IMR-90 (cell line): ENCODE data around the gene ACOXL. TPM values are rescaled to one million over a fixed set of nuclear protein-coding genes. Genes with fewer than 3 reads are reported as not detected.

Experiments
- ATAC-seq: fragments of 200-7000 bp; cut with Tn5 transposase; 2 replicates; pipeline ENCODE4 v1.9.1; 2020; ENCODE audit warnings: low read depth, mild to moderate bottlenecking, moderate library complexity
- BruUV-seq: library from RNA; stranded (reverse); fragments of 400-500 nt; replicated peaks from 2 replicates; lab custom pipeline; 2021; lab: Mats Ljungman, UMichigan
- CTCF ChIA-PET: fragments of 300-600 bp; formaldehyde crosslinking; extraction: SDS; loops from one replicate; lab custom pipeline; 2021; ENCODE audit warnings: antibody characterized with exemption; lab: Yijun Ruan, JAX
- POLR2A ChIA-PET: fragments of 300-600 bp; sonication (Branson Sonifier 250); formaldehyde crosslinking; loops from one replicate; lab custom pipeline; 2022; ENCODE audit warnings: antibody characterized with exemption; ENCODE audit not compliant: unreplicated experiment; lab: Charles Lee
- DNase-seq: peaks from one replicate; pipeline ENCODE4 v3.0.0; 2013
- H2AFZ ChIP-seq: replicated peaks from 2 replicates; pipeline ENCODE3; 2013; ENCODE audit warnings: low read length, mild to moderate bottlenecking; ENCODE audit not compliant: poor library complexity
- H2AK5ac ChIP-seq: 2 replicates; pipeline ENCODE4 v1.6.1; 2013; ENCODE audit warnings: low read depth, low read length, inconsistent platforms
- H2AK9ac ChIP-seq: replicated peaks from 2 replicates; pipeline ENCODE3; 2013; ENCODE audit warnings: mild to moderate bottlenecking, low read depth, low read length, moderate library complexity; ENCODE audit not compliant: poor library complexity
- H2BK120ac ChIP-seq: 2 replicates; pipeline ENCODE4 v1.6.1; 2013; ENCODE audit warnings: low read depth, low read length, inconsistent platforms
- H2BK15ac ChIP-seq: 3 replicates; pipeline ENCODE4 v1.6.1; 2013; ENCODE audit warnings: low read depth, low read length, inconsistent platforms
- H2BK20ac ChIP-seq: 2 replicates; pipeline ENCODE4 v1.6.1; 2013; ENCODE audit warnings: low read depth, mild to moderate bottlenecking, inconsistent platforms, low read length, moderate library complexity
- H2BK5ac ChIP-seq: 2 replicates; pipeline ENCODE4 v1.6.1; 2013; ENCODE audit warnings: mild to moderate bottlenecking, low read depth, low read length, inconsistent platforms; ENCODE audit not compliant: poor library complexity, severe bottlenecking
- H3K14ac ChIP-seq: replicated peaks from 2 replicates; pipeline ENCODE4 v1.6.1; 2013; ENCODE audit warnings: low read depth, low read length, inconsistent platforms
- H3K18ac ChIP-seq: 2 replicates; pipeline ENCODE4 v1.6.1; 2013; ENCODE audit warnings: low read depth, low read length, control low read depth
- H3K23ac ChIP-seq: 2 replicates; pipeline ENCODE4 v1.6.1; 2013; ENCODE audit warnings: low read depth, low read length, inconsistent platforms
- H3K27ac ChIP-seq: 2 replicates; pipeline ENCODE4 v1.5.1; 2013; ENCODE audit warnings: mild to moderate bottlenecking, control low read depth, low read length; ENCODE audit not compliant: insufficient read depth
- H3K27me3 ChIP-seq: 2 replicates; pipeline ENCODE4 v1.6.1; 2013; ENCODE audit warnings: low read length; ENCODE audit not compliant: control insufficient read depth, insufficient read depth
- H3K36me3 ChIP-seq: 2 replicates; pipeline ENCODE4 v1.6.1; 2013; ENCODE audit warnings: low read length, mixed read lengths; ENCODE audit not compliant: control insufficient read depth, insufficient read depth
- H3K4ac ChIP-seq: 2 replicates; pipeline ENCODE4 v1.6.1; 2013; ENCODE audit warnings: low read depth, low read length, inconsistent platforms
- H3K4me1 ChIP-seq: 2 replicates; pipeline ENCODE4 v1.6.1; 2013; ENCODE audit warnings: low read length, mixed read lengths; ENCODE audit not compliant: control insufficient read depth, insufficient read depth
- H3K4me2 ChIP-seq: 2 replicates; pipeline ENCODE4 v1.6.1; 2013; ENCODE audit warnings: low read depth, mild to moderate bottlenecking, control low read depth, low read length, moderate library complexity
- H3K4me3 ChIP-seq: 2 replicates; pipeline ENCODE4 v1.5.1; 2013; ENCODE audit warnings: low read depth, mild to moderate bottlenecking, control low read depth, low read length, moderate library complexity; ENCODE audit not compliant: insufficient read depth
- H3K56ac ChIP-seq: 2 replicates; pipeline ENCODE4 v1.6.1; 2013; ENCODE audit warnings: low read length, inconsistent platforms; ENCODE audit not compliant: insufficient read depth; ENCODE audit errors: extremely low read depth
- H3K79me1 ChIP-seq, 2 experiments: 2 replicates each; pipeline ENCODE4 v1.6.1; 2013; ENCODE audit warnings: low read length in 2 of 2, inconsistent platforms in 1 of 2, low read depth in 1 of 2
- H3K9ac ChIP-seq: 2 replicates; pipeline ENCODE4 v1.6.1; 2013; ENCODE audit warnings: low read depth, low read length, control low read depth
- H3K9me1 ChIP-seq: 2 replicates; pipeline ENCODE4 v1.6.1; 2013; ENCODE audit warnings: low read length, inconsistent platforms; ENCODE audit not compliant: insufficient read depth
- H3K9me3 ChIP-seq: 2 replicates; pipeline ENCODE4 v1.6.1; 2013; ENCODE audit warnings: low read length; ENCODE audit not compliant: control insufficient read depth, insufficient read depth
- H4K20me1 ChIP-seq: 2 replicates; pipeline ENCODE4 v1.6.1; 2013; ENCODE audit warnings: low read length, inconsistent platforms; ENCODE audit not compliant: insufficient read depth
- H4K5ac ChIP-seq: 2 replicates; pipeline ENCODE4 v1.6.1; 2013; ENCODE audit warnings: mild to moderate bottlenecking, low read depth, low read length, control low read depth
- H4K8ac ChIP-seq, 2 experiments: 2 replicates each; pipeline ENCODE4 v1.6.1; 2013; ENCODE audit warnings: low read depth in 2 of 2, low read length in 2 of 2, control low read depth in 1 of 2, inconsistent platforms in 1 of 2
- H4K91ac ChIP-seq: 2 replicates; pipeline ENCODE4 v1.6.1; 2013; ENCODE audit warnings: low read depth, low read length, inconsistent platforms; ENCODE audit not compliant: insufficient read depth
- BHLHE40 ChIP-seq: fragments of 150-350 bp; IDR thresholded peaks from 2 replicates; pipeline ENCODE4 v1.6.1; 2016; ENCODE audit warnings: mild to moderate bottlenecking, low read depth, low read length
- CEBPB ChIP-seq: IDR thresholded peaks from 2 replicates; pipeline ENCODE4 v1.6.1; 2012; ENCODE audit warnings: low read depth, low read length, improper control_type of control experiment
- CHD1 ChIP-seq: IDR thresholded peaks from 2 replicates; pipeline ENCODE4 v1.6.1; 2012; ENCODE audit warnings: low read depth, low read length, improper control_type of control experiment
- CTCF ChIP-seq: conservative IDR thresholded peaks from 2 replicates; pipeline ENCODE4 v1.5.1; 2012; ENCODE audit warnings: mild to moderate bottlenecking, low read depth, low read length, improper control_type of control experiment
- ELK1 ChIP-seq: fragments of 150-350 bp; IDR thresholded peaks from 2 replicates; pipeline ENCODE4 v1.6.1; 2016; ENCODE audit warnings: low read depth, mild to moderate bottlenecking, low read length, moderate library complexity, borderline replicate concordance
- FOS ChIP-seq: fragments of 150-350 bp; IDR thresholded peaks from 2 replicates; pipeline ENCODE4 v1.6.1; 2016; ENCODE audit warnings: low read depth, low read length
- MAFK ChIP-seq: IDR thresholded peaks from 2 replicates; pipeline ENCODE4 v1.6.1; 2012; ENCODE audit warnings: low read depth, low read length, improper control_type of control experiment
- MAZ ChIP-seq: IDR thresholded peaks from 2 replicates; pipeline ENCODE4 v1.6.1; 2012; ENCODE audit warnings: low read depth, mild to moderate bottlenecking, low read length, improper control_type of control experiment, moderate library complexity, borderline replicate concordance
- MXI1 ChIP-seq: IDR thresholded peaks from 2 replicates; pipeline ENCODE4 v1.6.1; 2012; ENCODE audit warnings: low read depth, mild to moderate bottlenecking, low read length, moderate library complexity, borderline replicate concordance
- NFE2L2 ChIP-seq: fragments of 150-350 bp; IDR thresholded peaks from 2 replicates; pipeline ENCODE4 v1.6.1; 2016; ENCODE audit warnings: low read depth, mild to moderate bottlenecking, low read length
- POLR2A ChIP-seq: IDR thresholded peaks from 2 replicates; pipeline ENCODE4 v1.6.1; 2012; ENCODE audit warnings: mild to moderate bottlenecking, low read depth, low read length
- RAD21 ChIP-seq: IDR thresholded peaks from 2 replicates; pipeline ENCODE4 v1.6.1; 2012; ENCODE audit warnings: low read length, improper control_type of control experiment
- RCOR1 ChIP-seq: IDR thresholded peaks from 2 replicates; pipeline ENCODE4 v1.6.1; 2012; ENCODE audit warnings: mild to moderate bottlenecking, low read length, improper control_type of control experiment; ENCODE audit not compliant: insufficient replicate concordance
- RFX5 ChIP-seq: IDR thresholded peaks from 2 replicates; pipeline ENCODE4 v1.8.0; 2012; ENCODE audit warnings: low read depth, mild to moderate bottlenecking, low read length, moderate library complexity
- SMC3 ChIP-seq: fragments of 150-350 bp; IDR thresholded peaks from 2 replicates; pipeline ENCODE4 v1.6.1; 2016; ENCODE audit warnings: low read depth, mild to moderate bottlenecking, antibody characterized with exemption, low read length, moderate library complexity
- USF2 ChIP-seq: fragments of 150-350 bp; IDR thresholded peaks from 2 replicates; pipeline ENCODE4 v1.6.1; 2017; ENCODE audit warnings: mild to moderate bottlenecking, antibody characterized with exemption, low read length, low read depth
- WGBS, 2 experiments: methylation state at CpG; one replicate each; pipeline versions ENCODE4 v1.1.5 to v1.1.7; 2013; ENCODE audit warnings: missing lambda C conversion rate in 2 of 2; ENCODE audit not compliant: insufficient read length in 1 of 2; ENCODE audit errors: extremely low coverage in 2 of 2; 5-methylcytosine and 5-hydroxymethylcytosine counted together
- dilution Hi-C: fragments of 300-500 bp; cut with HindIII; formaldehyde crosslinking; loops from one replicate; pipeline ENCODE4 v1.14.3; 2018; ENCODE audit warnings: low sequenced_read_pairs; ENCODE audit not compliant: unreplicated experiment
- in situ Hi-C: fragments of 300-500 bp; cut with MboI; formaldehyde crosslinking; loops from 3 replicates; pipeline ENCODE4 v1.14.3; 2019; ENCODE audit warnings: low sequenced_read_pairs, inconsistent platforms, mixed read lengths
- intact Hi-C: fragments of 100-400 bp; cut with micrococcal nuclease; formaldehyde crosslinking; loops from 2 replicates; pipeline ENCODE4 v1.10.0; 2022
- polyA plus RNA-seq, 3 experiments: library from polyadenylated mRNA; depleted of rRNA; stranded (reverse); fragments of >200 nt; gene quantifications; 2 replicates each; pipeline ENCODE4 v1.2.3, GENCODE V29; 2012; ENCODE audit warnings: low replicate concordance in 1 of 3
- total RNA-seq: library from RNA; depleted of rRNA; stranded (reverse); fragments of >200 nt; gene quantifications from 2 replicates; pipeline ENCODE4 v1.2.3, GENCODE V29; 2012

ACOXL gene
- total and polyA plus RNA-seq, 2 of the 4 experiments (the other 2 are of a cell fraction) = not detected

- no peak overlapping the region for H3K4me3 ChIP-seq
- WGBS, 2 experiments = 64% methylated on average over 4 of the region's 6 CpGs; no CpG with 5 or more reads in 1 of the 2 experiments
- no peaks in the 10 kb centered on the region for H3K79me1 ChIP-seq
- H3K4ac ChIP-seq = no peak overlapping the region
- H3K18ac ChIP-seq = no peak overlapping the region
- BruUV-seq = no TSS peak
- no peak for TF ChIP-seq SMC3
- TF ChIP-seq USF2 = no peak
- no peak for TF ChIP-seq CHD1
- no peak for TF ChIP-seq RAD21
- TF ChIP-seq FOS = no peak
- no peak for TF ChIP-seq MXI1
- TF ChIP-seq POLR2A = no peak
- TF ChIP-seq RFX5 = no peak
- no peak for TF ChIP-seq NFE2L2
- no peak for TF ChIP-seq CEBPB
- no peak for TF ChIP-seq BHLHE40
- no peak for TF ChIP-seq CTCF
- TF ChIP-seq ELK1 = no peak
- TF ChIP-seq MAFK = no peak
- TF ChIP-seq RCOR1 = no peak
- TF ChIP-seq MAZ = no peak
- H4K5ac ChIP-seq = no peak overlapping the region
- DNase-seq (no peak), ATAC-seq (no peak)
- no peak overlapping the region for H2BK20ac ChIP-seq
- no peak overlapping the region for H2AK5ac ChIP-seq
- no peaks in the 10 kb centered on the region for H4K20me1 ChIP-seq
- no peak overlapping the region for H3K4me2 ChIP-seq
- intact Hi-C loops (no loop called here), dilution Hi-C loops (no loop called here), in situ Hi-C loops (no loop called here)
- H3K36me3 ChIP-seq = no peaks in the 10 kb centered on the region
- H3K9ac ChIP-seq = no peak overlapping the region
- no peaks in the 10 kb centered on the region for H3K9me3 ChIP-seq
- no peak overlapping the region for H2AK9ac ChIP-seq
- H4K8ac ChIP-seq = no peak overlapping the region
- H3K27me3 ChIP-seq = peaks cover 47% of the 10 kb centered on the region
- no peak overlapping the region for H3K27ac ChIP-seq
- ChIA-PET POLR2A (no interaction called here), CTCF (no interaction called here)
- no peak overlapping the region for H2BK5ac ChIP-seq
- H2BK120ac ChIP-seq = no peak overlapping the region
- no peak overlapping the region for H4K91ac ChIP-seq
- no peak overlapping the region for H2BK15ac ChIP-seq
- no peak overlapping the region for H3K23ac ChIP-seq
- H2AFZ ChIP-seq = no peak overlapping the region
- H3K9me1 ChIP-seq = no peaks in the 10 kb centered on the region
- no peak overlapping the region for H3K14ac ChIP-seq
- H3K56ac ChIP-seq = no peak overlapping the region
- H3K4me1 ChIP-seq = no peaks in the 10 kb centered on the region
These were observed 309.9 kb downstream of the ACOXL start for GRCh38 chr2:111042261-111042660.
